CD4-positive, CD25-positive, alpha-beta regulatory T cell (primary cell): ENCODE data around the gene EPHA7. TPM values are rescaled to one million over a fixed set of nuclear protein-coding genes. Genes with fewer than 3 reads are reported as not detected.
A peak's percentile ranks its signal among the peaks of the same experiment; 100 is the strongest.

ENCODE experiments used
- ATAC-seq, 2 donors: fragments of 150-1000 bp; cut with Tn5 transposase; one replicate each; pipeline ENCODE4 v1.10.0; 2021; ENCODE audit warnings: low read depth in 2 of 2, moderate number of reproducible peaks in 2 of 2, moderate library complexity in 1 of 2
- DNase-seq, 3 donors: peaks; one replicate each; pipeline versions ENCODE4 v3.0.0 to v3.0.0-alpha.2; 2012 to 2022; ENCODE audit warnings: mixed read lengths in 1 of 3
- H3K27ac ChIP-seq: one replicate; pipeline ENCODE4 v1.7.0; 2013; ENCODE audit warnings: mild to moderate bottlenecking, low read length; ENCODE audit not compliant: insufficient read depth, poor library complexity, severe bottlenecking
- H3K27me3 ChIP-seq: one replicate; pipeline ENCODE4 v1.7.0; 2013; ENCODE audit warnings: low read length; ENCODE audit not compliant: control insufficient read depth, insufficient read depth
- H3K36me3 ChIP-seq: one replicate; pipeline ENCODE4 v1.7.0; 2013; ENCODE audit warnings: mild to moderate bottlenecking, low read length, moderate library complexity; ENCODE audit not compliant: control insufficient read depth, insufficient read depth
- H3K4me1 ChIP-seq: 2 replicates; pipeline ENCODE4 v1.7.0; 2013; ENCODE audit warnings: mild to moderate bottlenecking, low read length; ENCODE audit not compliant: insufficient read depth, control insufficient read depth, poor library complexity, severe bottlenecking
- H3K4me3 ChIP-seq: one replicate; pipeline ENCODE4 v1.7.0; 2013; ENCODE audit warnings: low read depth, mild to moderate bottlenecking, low read length, moderate library complexity
- H3K9me3 ChIP-seq, 2 experiments: 1 replicate in 1 of 2; 2 replicates in 1 of 2; pipeline ENCODE4 v1.7.0; 2013; ENCODE audit warnings: low read length in 2 of 2, mild to moderate bottlenecking in 1 of 2, moderate library complexity in 1 of 2; ENCODE audit not compliant: control insufficient read depth in 2 of 2
- H3K27ac Mint-ChIP-seq, 3 donors: one replicate each; pipeline ENCODE4 v1.8.0; 2020 to 2022; ENCODE audit warnings: mild to moderate bottlenecking in 3 of 3, mixed read lengths in 3 of 3, moderate library complexity in 2 of 3
- H3K27me3 Mint-ChIP-seq: one replicate; pipeline ENCODE4 v1.8.0; 2022; ENCODE audit warnings: mild to moderate bottlenecking, mixed read lengths
- H3K36me3 Mint-ChIP-seq: one replicate; pipeline ENCODE4 v1.8.0; 2020; ENCODE audit warnings: mixed read lengths
- H3K4me1 Mint-ChIP-seq, 4 donors: one replicate each; pipeline ENCODE4 v1.8.0; 2020 to 2022; ENCODE audit warnings: mixed read lengths in 4 of 4, mild to moderate bottlenecking in 1 of 4
- H3K4me3 Mint-ChIP-seq, 4 donors: one replicate each; pipeline ENCODE4 v1.8.0; 2020 to 2022; ENCODE audit warnings: mild to moderate bottlenecking in 4 of 4, mixed read lengths in 4 of 4, moderate library complexity in 3 of 4
- H3K9me3 Mint-ChIP-seq, 7 donors: one replicate each; pipeline ENCODE4 v1.8.0; 2020 to 2022; ENCODE audit warnings: mixed read lengths in 7 of 7, mild to moderate bottlenecking in 3 of 7, moderate library complexity in 2 of 7
- polyA plus RNA-seq, 4 donors: library from polyadenylated mRNA; unstranded; fragments of 300-500 nt; fragmentation: Illumina TruSeq; gene quantifications; one replicate each; pipeline ENCODE4 v1.2.3, GENCODE V29; 2021
- total RNA-seq: library from RNA; stranded (reverse); gene quantifications from one replicate; pipeline ENCODE4 v1.2.3, GENCODE V29; 2022

The EPHA7 gene
- total and polyA plus RNA-seq, 5 donors from 2014 or later, result not detected

DNA sequence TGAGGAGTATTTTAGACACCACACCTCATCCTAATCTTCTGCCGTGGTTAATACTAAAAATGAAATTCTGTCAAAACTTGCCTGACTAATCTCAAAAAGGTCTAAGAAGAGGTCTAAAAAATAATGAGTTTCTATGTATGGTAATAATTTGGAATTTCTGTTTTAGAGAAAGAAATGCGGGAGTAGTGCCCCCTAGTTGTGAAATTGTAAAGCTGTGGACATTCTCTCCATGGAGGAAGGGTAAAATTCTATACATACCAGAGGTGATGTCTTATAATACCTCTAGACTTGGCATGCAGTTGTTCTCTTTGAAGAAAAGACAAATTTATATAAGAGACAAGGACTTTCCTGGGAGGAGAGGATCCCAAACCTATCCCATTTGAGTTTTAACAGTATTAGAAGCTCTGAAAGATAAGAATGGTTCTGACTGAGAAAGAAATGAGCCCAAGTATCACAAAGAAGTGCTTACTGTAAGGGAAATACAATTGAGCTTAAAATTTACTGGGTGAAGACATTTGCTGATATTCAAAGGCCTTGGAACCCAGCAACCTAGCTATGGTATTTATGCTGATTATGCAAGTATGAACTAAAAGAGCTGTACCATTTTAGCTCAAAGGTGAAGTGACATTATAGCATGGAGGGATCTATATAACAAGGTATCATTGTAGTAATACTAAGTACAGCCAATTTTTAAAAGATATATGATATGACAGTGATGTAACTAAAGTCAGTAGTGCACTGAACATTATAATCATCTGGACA lies 5.1 kb upstream of the EPHA7 start:
- DNase-seq (no peak), ATAC-seq (no peak)
- H3K27me3 Mint-ChIP-seq, result peaks cover 24% of the 10 kb centered on the region
- peaks cover 0 to 6% (median under 1%) of the 10 kb centered on the region in 4 donors for H3K4me1 Mint-ChIP-seq
- H3K4me1 ChIP-seq, result no peaks in the 10 kb centered on the region
- no peaks in the 10 kb centered on the region for H3K9me3 ChIP-seq
- H3K4me3 Mint-ChIP-seq, result no peak overlapping the region
- no peak overlapping the region for H3K27ac Mint-ChIP-seq
- H3K27ac ChIP-seq, result no peak overlapping the region
- no peak overlapping the region for H3K4me3 ChIP-seq
- H3K36me3 ChIP-seq, result no peaks in the 10 kb centered on the region
- peaks cover 0 to 10% (median 6%) of the 10 kb centered on the region in 7 donors for H3K9me3 Mint-ChIP-seq
- no peaks in the 10 kb centered on the region for H3K36me3 Mint-ChIP-seq
- peaks cover 5% of the 10 kb centered on the region for H3K27me3 ChIP-seq

GRCh38 chr6:93423542-93423941 lies 4.2 kb upstream of the EPHA7 start:
- H3K36me3 Mint-ChIP-seq, result no peaks in the 10 kb centered on the region
- peaks cover 5% of the 10 kb centered on the region for H3K4me1 ChIP-seq
- H3K4me3 Mint-ChIP-seq, result no peak overlapping the region
- H3K27me3 Mint-ChIP-seq, result peaks cover 32% of the 10 kb centered on the region
- H3K27me3 ChIP-seq, result peaks cover 7% of the 10 kb centered on the region
- H3K36me3 ChIP-seq, result no peaks in the 10 kb centered on the region
- H3K9me3 Mint-ChIP-seq, result peaks cover 0 to 10% (median 6%) of the 10 kb centered on the region in 7 donors
- no peak overlapping the region for H3K27ac ChIP-seq
- H3K9me3 ChIP-seq, result no peaks in the 10 kb centered on the region
- ATAC-seq (no peak), DNase-seq (peak in 1 of 3 donors; percentile 35)
- peaks cover 0 to 9% (median under 1%) of the 10 kb centered on the region in 4 donors for H3K4me1 Mint-ChIP-seq
- H3K4me3 ChIP-seq, result no peak overlapping the region
- H3K27ac Mint-ChIP-seq, result no peak overlapping the region

DNA sequence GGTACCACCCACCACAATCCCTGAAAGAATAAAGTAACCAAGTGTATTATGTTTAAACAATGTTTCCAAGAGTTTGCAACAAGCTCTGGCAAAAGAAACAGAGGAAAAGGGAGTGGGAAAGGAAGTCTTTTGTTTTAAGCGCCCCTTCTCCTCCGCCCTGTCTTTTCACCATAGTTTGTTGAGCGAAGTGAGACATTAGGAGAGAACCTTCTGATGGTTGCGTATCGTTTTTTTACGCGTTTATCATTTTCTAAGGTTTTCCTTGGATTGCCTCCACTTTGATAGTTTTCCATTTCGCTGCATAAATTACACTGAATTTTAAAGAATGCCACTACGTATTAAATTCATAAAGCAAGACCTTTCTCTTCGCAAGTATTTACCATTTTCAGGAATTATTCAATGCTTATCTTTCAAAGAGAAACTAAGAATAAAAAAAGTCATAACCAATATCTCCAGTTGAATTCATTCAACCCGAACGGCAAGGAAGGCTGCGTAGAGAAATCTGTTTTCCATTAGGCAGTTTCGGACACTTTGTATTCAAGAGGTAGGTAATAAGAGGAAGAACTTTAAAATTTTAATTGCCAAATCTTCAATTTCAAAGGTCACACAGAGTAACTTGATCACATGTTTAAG lies 920 bp upstream of the EPHA7 start:
- H3K9me3 Mint-ChIP-seq, result peaks cover 0 to 8% (median 0%) of the 10 kb centered on the region in 7 donors
- H3K4me1 Mint-ChIP-seq, result peaks cover 0 to 15% (median 3%) of the 10 kb centered on the region in 4 donors
- H3K4me3 Mint-ChIP-seq, result peak overlapping the region in 2 of 4 donors; percentile 38 to 40
- ATAC-seq (no peak), DNase-seq (no peak)
- Histone ChIP-seq H3K4me1 (peaks cover 5% of the 10 kb centered on the region), H3K9me3 (peaks cover 0 to 3% of the 10 kb centered on the region in 2 experiments), H3K27ac (no peak overlapping the region), H3K27me3 (peaks cover 11% of the 10 kb centered on the region), H3K36me3 (no peaks in the 10 kb centered on the region), H3K4me3 (no peak overlapping the region)
- peaks cover 52% of the 10 kb centered on the region for H3K27me3 Mint-ChIP-seq
- no peaks in the 10 kb centered on the region for H3K36me3 Mint-ChIP-seq
- H3K27ac Mint-ChIP-seq, result no peak overlapping the region

- DNase-seq (no peak), ATAC-seq (no peak)
- Histone ChIP-seq H3K27me3 (peaks cover 11% of the 10 kb centered on the region), H3K27ac (no peak overlapping the region), H3K4me3 (no peak overlapping the region), H3K4me1 (peaks cover 5% of the 10 kb centered on the region), H3K36me3 (no peaks in the 10 kb centered on the region), H3K9me3 (peaks cover 0 to 3% of the 10 kb centered on the region in 2 experiments)
- Mint-ChIP-seq H3K36me3 (no peaks in the 10 kb centered on the region), H3K27me3 (peaks cover 52% of the 10 kb centered on the region), H3K4me3 (peak overlapping the region in 3 of 4 donors; percentile 66 to 80 (median 74)), H3K9me3 (peaks cover 0 to 8% (median 0%) of the 10 kb centered on the region in 7 donors), H3K4me1 (peaks cover 0 to 15% (median 3%) of the 10 kb centered on the region in 4 donors), H3K27ac (peak overlapping the region in 1 of 3 donors; percentile 20)
Observed at GRCh38 chr6:93418408-93419303, 703 bp downstream of the EPHA7 start.

GRCh38 chr6:93418033-93418407 lies 1.3 kb downstream of the EPHA7 start:
- Mint-ChIP-seq H3K36me3 (no peaks in the 10 kb centered on the region), H3K4me1 (peaks cover 0 to 15% (median 3%) of the 10 kb centered on the region in 4 donors), H3K27me3 (peaks cover 52% of the 10 kb centered on the region), H3K27ac (no peak overlapping the region), H3K9me3 (peaks cover 0 to 8% (median 0%) of the 10 kb centered on the region in 7 donors), H3K4me3 (peak overlapping the region in 2 of 4 donors; percentile 9 to 13)
- DNase-seq, result no peak
- Histone ChIP-seq H3K36me3 (no peaks in the 10 kb centered on the region), H3K4me3 (no peak overlapping the region), H3K9me3 (peaks cover 0 to 3% of the 10 kb centered on the region in 2 experiments), H3K27me3 (peaks cover 11% of the 10 kb centered on the region), H3K27ac (no peak overlapping the region), H3K4me1 (peaks cover 5% of the 10 kb centered on the region)
- ATAC-seq, result no peak

DNA sequence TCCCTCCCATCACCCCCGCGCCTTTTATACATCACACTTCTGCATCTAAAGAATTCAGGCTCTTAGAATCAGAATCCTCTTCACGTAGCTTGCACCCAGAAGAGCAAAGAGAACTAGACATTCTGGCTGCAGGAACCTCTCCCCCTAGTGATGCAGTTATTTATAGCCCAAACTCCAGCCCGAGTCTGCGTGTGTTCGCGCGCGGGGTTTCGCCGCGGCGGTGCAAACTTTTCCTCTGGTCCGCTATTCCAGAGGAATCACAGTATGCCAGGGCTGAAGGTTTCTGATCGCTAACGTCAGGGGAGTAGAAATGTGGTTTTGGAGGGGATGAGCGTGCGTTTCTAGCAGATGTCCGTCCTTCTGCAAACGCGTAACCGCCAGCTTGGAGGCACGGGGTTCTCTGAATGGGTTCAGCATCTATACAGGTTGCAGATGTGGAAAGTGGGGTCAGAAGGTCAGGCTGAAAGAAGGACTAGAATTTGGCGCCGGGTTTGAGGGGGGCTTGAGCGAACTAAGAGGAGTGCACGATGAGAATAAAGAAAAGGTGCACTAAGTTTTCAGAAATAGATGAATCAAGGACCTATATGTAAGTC lies 1.8 kb downstream of the EPHA7 start:
- no peak for ATAC-seq

More for the DNA sequence above, 1.8 kb downstream of the EPHA7 start:
- Histone ChIP-seq H3K4me1 (peaks cover 5% of the 10 kb centered on the region), H3K9me3 (peaks cover 0 to 3% of the 10 kb centered on the region in 2 experiments), H3K27me3 (peaks cover 11% of the 10 kb centered on the region), H3K4me3 (no peak overlapping the region), H3K27ac (no peak overlapping the region), H3K36me3 (no peaks in the 10 kb centered on the region)
- no peaks in the 10 kb centered on the region for H3K36me3 Mint-ChIP-seq
- peak overlapping the region in 1 of 3 donors; percentile 32 for H3K27ac Mint-ChIP-seq
- peaks cover 0 to 8% (median 0%) of the 10 kb centered on the region in 7 donors for H3K9me3 Mint-ChIP-seq
- H3K4me1 Mint-ChIP-seq, result peaks cover 0 to 15% (median 3%) of the 10 kb centered on the region in 4 donors
- DNase-seq, result no peak
- peaks cover 52% of the 10 kb centered on the region for H3K27me3 Mint-ChIP-seq
- H3K4me3 Mint-ChIP-seq, result peak overlapping the region in 2 of 4 donors; percentile 9 to 38
